Gastrocnemius medialis (tissue), 4 donors: ENCODE measurements around the gene PRKCA. TPM values are rescaled to one million over a fixed set of nuclear protein-coding genes. Genes with fewer than 3 reads are reported as not detected.

ENCODE experiments used
- ATAC-seq, 2 donors: fragments of 150-250 bp; one replicate each; pipeline ENCODE4 v1.9.1; 2016
- DNase-seq, 2 donors: peaks; one replicate each; pipeline ENCODE4 v3.0.0-alpha.2; 2019
- H3K27ac ChIP-seq, 4 donors: fragments of 200-600 bp; sonication (generic); 1 replicate in 1 of 4; 2 replicates in 3 of 4; pipeline ENCODE4 v1.5.1; 2016 to 2018; ENCODE audit warnings: mild to moderate bottlenecking in 2 of 4, moderate library complexity in 1 of 4
- H3K27me3 ChIP-seq, 3 donors: fragments of 200-600 bp; sonication (generic) in 2 of 3; 1 replicate in 1 of 3; 2 replicates in 2 of 3; pipeline versions ENCODE4 v1.5.1 to v1.6.0; 2016 to 2019; ENCODE audit warnings: mild to moderate bottlenecking in 1 of 3, moderate library complexity in 1 of 3
- H3K36me3 ChIP-seq, 2 donors: fragments of 200-600 bp; sonication (generic) in 1 of 2; one replicate each; pipeline ENCODE4 v1.5.1; 2017 to 2018
- H3K4me1 ChIP-seq, 2 donors: fragments of 200-600 bp; sonication (generic) in 1 of 2; one replicate each; pipeline ENCODE4 v1.5.1; 2016 to 2017; ENCODE audit warnings: mild to moderate bottlenecking in 2 of 2
- H3K4me3 ChIP-seq, 4 donors: fragments of 200-600 bp; sonication (generic) in 3 of 4; 1 replicate in 1 of 4; 2 replicates in 3 of 4; pipeline ENCODE4 v1.5.1; 2016 to 2019; ENCODE audit warnings: mild to moderate bottlenecking in 2 of 4
- H3K9me3 ChIP-seq, 3 donors: fragments of 200-600 bp; sonication (generic) in 2 of 3; 1 replicate in 1 of 3; 2 replicates in 2 of 3; pipeline ENCODE4 v1.5.1; 2016 to 2019
- POLR2A ChIP-seq, 2 donors: fragments of 450-650 bp; IDR thresholded peaks; one replicate each; pipeline ENCODE4 v1.6.1; 2017; ENCODE audit warnings: antibody characterized with exemption in 2 of 2, mild to moderate bottlenecking in 2 of 2, moderate library complexity in 2 of 2
- in situ Hi-C, 4 donors: fragments of 200-750 bp; cut with MboI; loops; one replicate each; pipeline versions ENCODE4 v1.15.0 to v1.8.0; 2017; ENCODE audit warnings: low sequenced_read_pairs in 4 of 4
- intact Hi-C: fragments of 100-400 bp; cut with DNase I; formaldehyde crosslinking; loops from one replicate; pipeline ENCODE4 v1.15.1; 2023; ENCODE audit warnings: low total_unique reads
- total RNA-seq, 4 donors: library from RNA; depleted of rRNA; stranded (reverse); fragments of >200 nt; gene quantifications; one replicate each; pipeline versions ENCODE4 v1.1.0 to v1.2.3, GENCODE V29; 2016
- TF ChIP-seq, protein P1 (sequence below), 5 experiments: fragments of 450-650 bp in 3 of 5; fragments of 200-600 bp in 2 of 5; sonication (generic) in 2 of 5; IDR thresholded peaks in 4 of 5; conservative IDR thresholded peaks in 1 of 5; 1 replicate in 4 of 5; 2 replicates in 1 of 5; pipeline ENCODE4 v1.5.1; 2016 to 2019; ENCODE audit warnings: antibody characterized with exemption in 5 of 5, mild to moderate bottlenecking in 3 of 5, moderate library complexity in 3 of 5

Gene PRKCA
- total RNA-seq, 4 donors from 2014 or later, result 7.6 to 16.8 (median 11.1) TPM

DNA sequence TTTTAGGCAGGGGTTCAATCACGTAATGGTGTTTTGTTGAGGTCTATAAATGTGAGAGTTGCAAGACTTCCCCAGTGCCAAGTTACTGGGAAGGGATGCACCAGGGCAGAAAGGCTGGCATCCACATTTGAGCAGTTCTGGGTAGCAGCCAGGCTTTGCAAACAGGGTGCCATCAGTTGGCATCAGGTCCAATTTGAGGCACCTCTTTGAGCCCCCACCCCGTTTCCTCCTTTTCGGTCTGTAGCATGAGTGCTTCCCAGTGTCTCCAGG, 389.9 kb downstream of the PRKCA start:
- ATAC-seq (no peak), DNase-seq (no peak)
- H3K9me3 ChIP-seq, result no peaks in the 10 kb centered on the region
- intact Hi-C loops, result no loop called here
- no peaks in the 10 kb centered on the region for H3K27me3 ChIP-seq
- TF ChIP-seq POLR2A (IDR thresholded peaks at IDR 0.05), result no peak
- TF ChIP-seq, protein P1, sequence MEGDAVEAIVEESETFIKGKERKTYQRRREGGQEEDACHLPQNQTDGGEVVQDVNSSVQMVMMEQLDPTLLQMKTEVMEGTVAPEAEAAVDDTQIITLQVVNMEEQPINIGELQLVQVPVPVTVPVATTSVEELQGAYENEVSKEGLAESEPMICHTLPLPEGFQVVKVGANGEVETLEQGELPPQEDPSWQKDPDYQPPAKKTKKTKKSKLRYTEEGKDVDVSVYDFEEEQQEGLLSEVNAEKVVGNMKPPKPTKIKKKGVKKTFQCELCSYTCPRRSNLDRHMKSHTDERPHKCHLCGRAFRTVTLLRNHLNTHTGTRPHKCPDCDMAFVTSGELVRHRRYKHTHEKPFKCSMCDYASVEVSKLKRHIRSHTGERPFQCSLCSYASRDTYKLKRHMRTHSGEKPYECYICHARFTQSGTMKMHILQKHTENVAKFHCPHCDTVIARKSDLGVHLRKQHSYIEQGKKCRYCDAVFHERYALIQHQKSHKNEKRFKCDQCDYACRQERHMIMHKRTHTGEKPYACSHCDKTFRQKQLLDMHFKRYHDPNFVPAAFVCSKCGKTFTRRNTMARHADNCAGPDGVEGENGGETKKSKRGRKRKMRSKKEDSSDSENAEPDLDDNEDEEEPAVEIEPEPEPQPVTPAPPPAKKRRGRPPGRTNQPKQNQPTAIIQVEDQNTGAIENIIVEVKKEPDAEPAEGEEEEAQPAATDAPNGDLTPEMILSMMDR (IDR thresholded peaks at IDR 0.05 in 4 of 5, conservative IDR thresholded peaks at IDR 0.05 in 1 of 5), result no peak
- no peak overlapping the region for H3K4me3 ChIP-seq
- H3K36me3 ChIP-seq, result peaks cover 0 to 15% of the 10 kb centered on the region in 2 donors
- in situ Hi-C loops, result no loop called here
- H3K4me1 ChIP-seq, result no peaks in the 10 kb centered on the region
- peak overlapping the region in 1 of 4 donors; percentile 20 for H3K27ac ChIP-seq

DNA sequence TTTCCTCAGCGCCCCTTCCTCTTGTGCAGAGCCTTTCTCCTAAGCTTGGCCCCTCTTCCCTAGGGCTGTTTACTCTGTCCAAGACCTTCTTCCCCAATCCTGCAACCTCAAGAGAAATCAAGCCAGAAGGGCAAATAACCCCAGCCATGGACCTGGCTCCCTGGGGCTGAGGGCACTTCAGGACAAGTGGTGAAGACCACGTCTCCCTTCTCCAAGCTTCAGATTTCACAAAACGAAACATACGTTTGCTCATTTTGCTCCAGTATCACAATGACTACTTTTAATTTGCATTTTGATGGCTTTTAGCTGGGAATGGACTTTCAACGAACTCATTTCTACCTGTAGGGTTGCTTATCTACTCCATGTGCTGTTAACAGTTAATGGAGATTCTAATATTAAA, 392.7 kb downstream of the PRKCA start:
- intact Hi-C loops, result no loop called here
- Histone ChIP-seq H3K27me3 (no peaks in the 10 kb centered on the region), H3K4me1 (no peaks in the 10 kb centered on the region), H3K9me3 (no peaks in the 10 kb centered on the region), H3K4me3 (no peak overlapping the region), H3K27ac (no peak overlapping the region), H3K36me3 (peaks cover 0 to 9% of the 10 kb centered on the region in 2 donors)
- TF ChIP-seq, protein P1 (IDR thresholded peaks at IDR 0.05 in 4 of 5, conservative IDR thresholded peaks at IDR 0.05 in 1 of 5), result no peak
- TF ChIP-seq POLR2A (IDR thresholded peaks at IDR 0.05), result no peak
- DNase-seq (no peak), ATAC-seq (no peak)
- in situ Hi-C loops, result no loop called here

DNA sequence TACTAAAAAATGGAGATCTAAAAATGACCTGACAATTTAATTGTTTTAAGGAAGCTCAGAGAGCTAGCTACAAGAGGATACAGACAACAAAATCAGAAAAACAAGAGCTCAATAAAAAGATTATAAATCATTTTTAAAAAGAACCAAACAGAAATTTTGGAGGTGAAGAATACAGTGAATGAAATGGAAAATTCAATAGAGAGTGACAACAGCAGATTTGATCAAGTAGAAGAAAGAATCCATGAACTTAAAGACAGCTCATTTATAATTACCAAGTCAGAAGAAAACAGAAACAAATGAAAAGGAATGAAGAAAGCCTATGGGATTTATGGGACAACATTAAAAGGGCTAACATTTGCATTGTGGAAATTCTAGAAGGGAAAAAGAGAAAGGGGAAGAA, 395.9 kb downstream of the PRKCA start:
- Histone ChIP-seq H3K9me3 (no peaks in the 10 kb centered on the region), H3K4me3 (no peak overlapping the region), H3K4me1 (no peaks in the 10 kb centered on the region), H3K27ac (no peak overlapping the region), H3K36me3 (peaks cover 0 to 9% of the 10 kb centered on the region in 2 donors), H3K27me3 (no peaks in the 10 kb centered on the region)
- no peak for DNase-seq
- intact Hi-C loops, result no loop called here
- in situ Hi-C loops, result no loop called here
- TF ChIP-seq POLR2A (IDR thresholded peaks at IDR 0.05), result no peak
- TF ChIP-seq, protein P1 (IDR thresholded peaks at IDR 0.05 in 4 of 5, conservative IDR thresholded peaks at IDR 0.05 in 1 of 5), result no peak
- no peak for ATAC-seq

DNA sequence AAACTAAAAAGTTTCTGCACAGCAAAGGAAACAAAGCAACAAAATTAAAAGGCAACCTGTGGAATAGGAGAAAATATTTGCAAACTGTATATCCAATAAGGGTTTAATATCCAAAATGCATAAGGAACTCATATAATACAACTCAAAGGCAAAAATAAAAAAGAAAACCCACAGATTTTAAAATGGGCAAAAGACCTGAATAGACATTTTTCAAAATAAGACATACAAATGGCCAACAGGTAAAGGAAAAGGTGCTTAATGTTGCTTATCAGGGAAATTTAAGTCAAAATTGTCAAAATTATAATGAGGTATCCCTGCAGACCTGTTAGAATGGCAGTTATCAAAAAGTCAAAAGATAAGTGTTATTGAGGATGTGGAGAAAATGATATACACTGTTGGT, 399.0 kb downstream of the PRKCA start:
- Histone ChIP-seq H3K4me3 (no peak overlapping the region), H3K9me3 (no peaks in the 10 kb centered on the region), H3K27ac (no peak overlapping the region), H3K4me1 (no peaks in the 10 kb centered on the region), H3K36me3 (peaks cover 0 to 9% of the 10 kb centered on the region in 2 donors), H3K27me3 (no peaks in the 10 kb centered on the region)
- DNase-seq, result no peak
- intact Hi-C loops (no loop called here), in situ Hi-C loops (loop anchor here in 2 of 4 donors (25.0 kb wide), 3 partner anchors 436 to 586 kb away; no protein-coding TSS in a partner anchor)
- no peak for ATAC-seq
- TF ChIP-seq POLR2A (IDR thresholded peaks at IDR 0.05), result no peak
- TF ChIP-seq, protein P1 (IDR thresholded peaks at IDR 0.05 in 4 of 5, conservative IDR thresholded peaks at IDR 0.05 in 1 of 5), result no peak
